Measurements from ENCODE around the gene RNASEH2C. TPM values are rescaled to one million over a fixed set of nuclear protein-coding genes. Genes with fewer than 3 reads are reported as not detected.

RNASEH2C gene
- total RNA-seq, 1 experiment from 2014 or later: 107 TPM

GRCh38 chr11:65727865-65728264 is 7.3 kb upstream of the RNASEH2C start:
- H3K27ac ChIP-seq (ENCODE audit: low read length): no peak overlapping the region
- ChIA-PET CTCF (no interaction called here), POLR2A (interaction anchor here (0.6 kb wide), 1 partner anchor 214 kb away, joined by 5 read pairs; no protein-coding TSS in a partner anchor)
- no peaks in the 10 kb centered on the region for H3K27me3 ChIP-seq (ENCODE audit: control insufficient read depth, insufficient read depth, low read length)
- in situ Hi-C loops (cut with HindIII; ENCODE audit: low pct_unique_long_range_greater_than_20kb, low sequenced_read_pairs): no loop called here
- H3K4me3 ChIP-seq (ENCODE audit: low read depth in 2 of 2, low read length in 2 of 2): no peak overlapping the region
- no peaks in the 10 kb centered on the region for H3K4me1 ChIP-seq (ENCODE audit: control insufficient read depth, insufficient read depth, low read length)
- peak; percentile 36; the same call in 1 of the 2 replicates for ATAC-seq
- intact Hi-C loops (cut with micrococcal nuclease; ENCODE audit: unreplicated experiment): no loop called here
- TF ChIP-seq, protein P1, sequence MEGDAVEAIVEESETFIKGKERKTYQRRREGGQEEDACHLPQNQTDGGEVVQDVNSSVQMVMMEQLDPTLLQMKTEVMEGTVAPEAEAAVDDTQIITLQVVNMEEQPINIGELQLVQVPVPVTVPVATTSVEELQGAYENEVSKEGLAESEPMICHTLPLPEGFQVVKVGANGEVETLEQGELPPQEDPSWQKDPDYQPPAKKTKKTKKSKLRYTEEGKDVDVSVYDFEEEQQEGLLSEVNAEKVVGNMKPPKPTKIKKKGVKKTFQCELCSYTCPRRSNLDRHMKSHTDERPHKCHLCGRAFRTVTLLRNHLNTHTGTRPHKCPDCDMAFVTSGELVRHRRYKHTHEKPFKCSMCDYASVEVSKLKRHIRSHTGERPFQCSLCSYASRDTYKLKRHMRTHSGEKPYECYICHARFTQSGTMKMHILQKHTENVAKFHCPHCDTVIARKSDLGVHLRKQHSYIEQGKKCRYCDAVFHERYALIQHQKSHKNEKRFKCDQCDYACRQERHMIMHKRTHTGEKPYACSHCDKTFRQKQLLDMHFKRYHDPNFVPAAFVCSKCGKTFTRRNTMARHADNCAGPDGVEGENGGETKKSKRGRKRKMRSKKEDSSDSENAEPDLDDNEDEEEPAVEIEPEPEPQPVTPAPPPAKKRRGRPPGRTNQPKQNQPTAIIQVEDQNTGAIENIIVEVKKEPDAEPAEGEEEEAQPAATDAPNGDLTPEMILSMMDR (IDR thresholded peaks at IDR 0.05): no peak
- TF ChIP-seq POLR2AphosphoS5 (IDR thresholded peaks at IDR 0.05; ENCODE audit: low read depth, low read length) (no peak), SIN3A (IDR thresholded peaks at IDR 0.05; ENCODE audit: borderline replicate concordance, insufficient read depth, low read depth, low read length) (no peak), TCF7L2 (IDR thresholded peaks at IDR 0.05; ENCODE audit: low read depth, low read length) (no peak)
- TF ChIP-seq, protein P2, sequence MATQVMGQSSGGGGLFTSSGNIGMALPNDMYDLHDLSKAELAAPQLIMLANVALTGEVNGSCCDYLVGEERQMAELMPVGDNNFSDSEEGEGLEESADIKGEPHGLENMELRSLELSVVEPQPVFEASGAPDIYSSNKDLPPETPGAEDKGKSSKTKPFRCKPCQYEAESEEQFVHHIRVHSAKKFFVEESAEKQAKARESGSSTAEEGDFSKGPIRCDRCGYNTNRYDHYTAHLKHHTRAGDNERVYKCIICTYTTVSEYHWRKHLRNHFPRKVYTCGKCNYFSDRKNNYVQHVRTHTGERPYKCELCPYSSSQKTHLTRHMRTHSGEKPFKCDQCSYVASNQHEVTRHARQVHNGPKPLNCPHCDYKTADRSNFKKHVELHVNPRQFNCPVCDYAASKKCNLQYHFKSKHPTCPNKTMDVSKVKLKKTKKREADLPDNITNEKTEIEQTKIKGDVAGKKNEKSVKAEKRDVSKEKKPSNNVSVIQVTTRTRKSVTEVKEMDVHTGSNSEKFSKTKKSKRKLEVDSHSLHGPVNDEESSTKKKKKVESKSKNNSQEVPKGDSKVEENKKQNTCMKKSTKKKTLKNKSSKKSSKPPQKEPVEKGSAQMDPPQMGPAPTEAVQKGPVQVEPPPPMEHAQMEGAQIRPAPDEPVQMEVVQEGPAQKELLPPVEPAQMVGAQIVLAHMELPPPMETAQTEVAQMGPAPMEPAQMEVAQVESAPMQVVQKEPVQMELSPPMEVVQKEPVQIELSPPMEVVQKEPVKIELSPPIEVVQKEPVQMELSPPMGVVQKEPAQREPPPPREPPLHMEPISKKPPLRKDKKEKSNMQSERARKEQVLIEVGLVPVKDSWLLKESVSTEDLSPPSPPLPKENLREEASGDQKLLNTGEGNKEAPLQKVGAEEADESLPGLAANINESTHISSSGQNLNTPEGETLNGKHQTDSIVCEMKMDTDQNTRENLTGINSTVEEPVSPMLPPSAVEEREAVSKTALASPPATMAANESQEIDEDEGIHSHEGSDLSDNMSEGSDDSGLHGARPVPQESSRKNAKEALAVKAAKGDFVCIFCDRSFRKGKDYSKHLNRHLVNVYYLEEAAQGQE (IDR thresholded peaks at IDR 0.05; ENCODE audit: insufficient read depth in 1 of 2, low read depth in 2 of 2, low read length in 1 of 2): no peak
- H3K9me3 ChIP-seq (ENCODE audit: control insufficient read depth, insufficient read depth, low read depth, low read length): no peaks in the 10 kb centered on the region; the same call in 1 of the 2 replicates
- DNase-seq (ENCODE audit: low read depth, low spot score): no peak
- H3K36me3 ChIP-seq (ENCODE audit: control insufficient read depth, insufficient read depth, low read length): no peaks in the 10 kb centered on the region
- no TSS peak for BruUV-seq (replicated peaks)

- H3K27me3 ChIP-seq (ENCODE audit: control insufficient read depth, insufficient read depth, low read length): no peaks in the 10 kb centered on the region
- H3K4me1 ChIP-seq (ENCODE audit: control insufficient read depth, insufficient read depth, low read length): no peaks in the 10 kb centered on the region
- no peaks in the 10 kb centered on the region for H3K36me3 ChIP-seq (ENCODE audit: control insufficient read depth, insufficient read depth, low read length)
- DNase-seq (ENCODE audit: low read depth, low spot score) (no peak), ATAC-seq (no peak)
- POLR2A ChIA-PET: interaction anchor here (0.7 kb wide), 2 partner anchors 63 to 122 kb away, joined by 3 to 4 read pairs; no protein-coding TSS in a partner anchor
- intact Hi-C loops (cut with micrococcal nuclease; ENCODE audit: unreplicated experiment): no loop called here
- H3K9me3 ChIP-seq (ENCODE audit: control insufficient read depth, insufficient read depth, low read depth, low read length): no peaks in the 10 kb centered on the region; the same call in 1 of the 2 replicates
- TF ChIP-seq POLR2AphosphoS5 (IDR thresholded peaks at IDR 0.05; ENCODE audit: low read depth, low read length) (no peak), TCF7L2 (IDR thresholded peaks at IDR 0.05; ENCODE audit: low read depth, low read length) (no peak)
- TF ChIP-seq, protein P1 (IDR thresholded peaks at IDR 0.05): no peak; the same call in 1 of the 2 replicates
- no peak overlapping the region for H3K27ac ChIP-seq (ENCODE audit: low read length)
- CTCF ChIA-PET: interaction anchor here (0.6 kb wide), 2 partner anchors 62 to 63 kb away, joined by 5 to 8 read pairs; no protein-coding TSS in a partner anchor
- BruUV-seq (replicated peaks): no TSS peak
- in situ Hi-C loops (cut with HindIII; ENCODE audit: low pct_unique_long_range_greater_than_20kb, low sequenced_read_pairs): no loop called here
- no peak overlapping the region for H3K4me3 ChIP-seq (ENCODE audit: low read depth in 2 of 2, low read length in 2 of 2)
These were observed 6.1 kb upstream of the RNASEH2C start for GRCh38 chr11:65726660-65727059.

All from Panc1 (cell line).